ENCODE results near the gene STK24. TPM values are rescaled to one million over a fixed set of nuclear protein-coding genes. Genes with fewer than 3 reads are reported as not detected.

The STK24 gene
- total RNA-seq, 4 donors from 2014 or later = 49.8 to 68.9 (median 57.0) TPM

- peaks cover 0 to 25% (median 12%) of the 10 kb centered on the region in 4 donors for H3K4me1 ChIP-seq
- WGBS, 2 donors = 21 to 27% methylated on average over 14 to 18 of the region's 18 CpGs
- peak; percentile 60 to 78 for DNase-seq (ENCODE audit: low spot score in 2 of 2)
- no peaks in the 10 kb centered on the region for H3K9me3 ChIP-seq
- H3K4me3 ChIP-seq = no peak overlapping the region
- H3K36me3 ChIP-seq = peaks cover 0 to 51% (median 0%) of the 10 kb centered on the region in 3 donors
- peak overlapping the region in 3 of 4 donors; percentile 43 to 76 (median 50) for H3K27ac ChIP-seq
- no peaks in the 10 kb centered on the region for H3K27me3 ChIP-seq
- no peak for TF ChIP-seq EP300 (IDR thresholded peaks at IDR 0.05)
- no peak for TF ChIP-seq POLR2A (IDR thresholded peaks at IDR 0.05)
- peak; percentile 95 to 98 (median 97) for TF ChIP-seq CTCF (IDR thresholded peaks at IDR 0.05)
Observed at GRCh38 chr13:98445340-98446233, 131.3 kb downstream of the STK24 start.

- peaks cover 0 to 62% (median 0%) of the 10 kb centered on the region in 3 donors for H3K36me3 ChIP-seq
- no peak overlapping the region for H3K27ac ChIP-seq
- H3K27me3 ChIP-seq = no peaks in the 10 kb centered on the region
- WGBS, 2 donors = 89 to 94% methylated on average over 12 to 16 of the region's 16 CpGs
- H3K4me1 ChIP-seq = peaks cover 0 to 13% (median 5%) of the 10 kb centered on the region in 4 donors
- H3K4me3 ChIP-seq = no peak overlapping the region
- DNase-seq (ENCODE audit: low spot score in 2 of 2) = no peak
- no peaks in the 10 kb centered on the region for H3K9me3 ChIP-seq
- TF ChIP-seq EP300 (IDR thresholded peaks at IDR 0.05) = no peak
- TF ChIP-seq CTCF (IDR thresholded peaks at IDR 0.05) = no peak
- no peak for TF ChIP-seq POLR2A (IDR thresholded peaks at IDR 0.05)
Observed at GRCh38 chr13:98444381-98444780, 132.5 kb downstream of the STK24 start.

GRCh38 chr13:98443800-98444325 is 133.0 kb downstream of the STK24 start:
- Histone ChIP-seq H3K27ac (no peak overlapping the region), H3K4me3 (no peak overlapping the region), H3K27me3 (no peaks in the 10 kb centered on the region), H3K9me3 (no peaks in the 10 kb centered on the region), H3K36me3 (peaks cover 0 to 62% (median 0%) of the 10 kb centered on the region in 3 donors), H3K4me1 (peaks cover 0 to 8% (median 5%) of the 10 kb centered on the region in 4 donors)
- 88 to 90% methylated on average over 21 of the region's 21 CpGs for WGBS, 2 donors
- TF ChIP-seq EP300 (IDR thresholded peaks at IDR 0.05) = no peak
- TF ChIP-seq CTCF (IDR thresholded peaks at IDR 0.05) = no peak
- TF ChIP-seq POLR2A (IDR thresholded peaks at IDR 0.05) = no peak
- DNase-seq (ENCODE audit: low spot score in 2 of 2) = no peak

- Histone ChIP-seq H3K27ac (no peak overlapping the region), H3K27me3 (no peaks in the 10 kb centered on the region), H3K9me3 (no peaks in the 10 kb centered on the region), H3K4me1 (peaks cover 0 to 8% (median 3%) of the 10 kb centered on the region in 4 donors), H3K36me3 (peaks cover 0 to 63% (median 0%) of the 10 kb centered on the region in 3 donors), H3K4me3 (no peak overlapping the region)
- WGBS, 2 donors = 68 to 74% methylated on average over 11 of the region's 11 CpGs
- TF ChIP-seq CTCF (IDR thresholded peaks at IDR 0.05) (no peak), POLR2A (IDR thresholded peaks at IDR 0.05) (no peak), EP300 (IDR thresholded peaks at IDR 0.05) (no peak)
- no peak for DNase-seq (ENCODE audit: low spot score in 2 of 2)
Observed at GRCh38 chr13:98443329-98443728, 133.6 kb downstream of the STK24 start.

All from tibial nerve (tissue), 4 donors.